Smooth muscle cell (in vitro differentiated cells): ENCODE results near the gene CHCHD5. TPM values are rescaled to one million over a fixed set of nuclear protein-coding genes. Genes with fewer than 3 reads are reported as not detected.
"Not testable (repeated sequence)": the region's sequence is repeated elsewhere in the genome, so short reads cannot be mapped to it uniquely, and the experiment has no call there.

Experiments used
- DNase-seq: peaks from one replicate; lab custom pipeline; 2025; ENCODE audit not compliant: unreplicated experiment; lab: John Stamatoyannopoulos, UW
- H2AFZ ChIP-seq: fragments of 200-600 bp; sonication (generic); 2 replicates; pipeline ENCODE4 v1.6.0; 2016; ENCODE audit warnings: antibody characterized with exemption, low read depth, mild to moderate bottlenecking
- H3F3A ChIP-seq: fragments of 200-600 bp; sonication (generic); 2 replicates; pipeline ENCODE4 v1.6.0; 2017; ENCODE audit warnings: antibody characterized with exemption, low read depth
- H3K27ac ChIP-seq: fragments of 200-600 bp; sonication (generic); 2 replicates; pipeline ENCODE4 v1.5.1; 2016; ENCODE audit warnings: low read depth, mild to moderate bottlenecking
- H3K27me3 ChIP-seq: fragments of 200-600 bp; sonication (generic); 2 replicates; pipeline ENCODE4 v1.6.1; 2016; ENCODE audit warnings: low read depth, mild to moderate bottlenecking
- H3K36me3 ChIP-seq: fragments of 200-600 bp; sonication (generic); 2 replicates; pipeline ENCODE4 v1.5.1; 2016; ENCODE audit warnings: low read depth
- H3K4me1 ChIP-seq: fragments of 200-600 bp; sonication (generic); 2 replicates; pipeline ENCODE4 v1.5.1; 2016; ENCODE audit warnings: low read depth
- H3K4me2 ChIP-seq: fragments of 200-600 bp; sonication (generic); 2 replicates; pipeline ENCODE4 v1.6.0; 2016; ENCODE audit warnings: mild to moderate bottlenecking
- H3K4me3 ChIP-seq: fragments of 200-600 bp; sonication (generic); 2 replicates; pipeline ENCODE4 v1.5.1; 2016; ENCODE audit warnings: mild to moderate bottlenecking
- H3K79me2 ChIP-seq: fragments of 200-600 bp; sonication (generic); 2 replicates; pipeline ENCODE4 v1.6.0; 2016; ENCODE audit warnings: low read depth, mild to moderate bottlenecking
- H3K9ac ChIP-seq: fragments of 200-600 bp; sonication (generic); 2 replicates; pipeline ENCODE4 v1.6.0; 2016; ENCODE audit warnings: low read depth
- H3K9me3 ChIP-seq: fragments of 200-600 bp; sonication (generic); replicated peaks from 2 replicates; pipeline ENCODE4 v1.5.1; 2016; ENCODE audit warnings: low read depth
- H4K20me1 ChIP-seq: fragments of 200-600 bp; sonication (generic); 2 replicates; pipeline ENCODE4 v1.6.0; 2016; ENCODE audit warnings: low read depth
- CTCF ChIP-seq: fragments of 200-600 bp; sonication (generic); IDR thresholded peaks from 2 replicates; pipeline ENCODE4 v1.5.1; 2017; ENCODE audit warnings: borderline replicate concordance, mild to moderate bottlenecking, antibody characterized with exemption; ENCODE audit not compliant: insufficient read depth, poor library complexity, severe bottlenecking
- WGBS: methylation state at CpG from one replicate; pipeline ENCODE4 v1.1.7; 2016; ENCODE audit warnings: low lambda C conversion rate; 5-methylcytosine and 5-hydroxymethylcytosine counted together
- polyA plus RNA-seq: library from polyadenylated mRNA; unstranded; fragments of >200 nt; fragmentation: Nextera tagmentation; extraction: Ambion mirVana; gene quantifications from 2 replicates; pipeline ENCODE4 v1.2.1, GENCODE V29; 2016
- total RNA-seq: library from RNA; depleted of rRNA; stranded (reverse); fragments of >200 nt; gene quantifications from 2 replicates; pipeline ENCODE4 v1.2.3, GENCODE V29; 2014

The CHCHD5 gene, protein sequence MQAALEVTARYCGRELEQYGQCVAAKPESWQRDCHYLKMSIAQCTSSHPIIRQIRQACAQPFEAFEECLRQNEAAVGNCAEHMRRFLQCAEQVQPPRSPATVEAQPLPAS
- total RNA-seq: 11.2 and 14.3 TPM in 2 replicates
- 56.4 and 67.6 TPM in 2 replicates for polyA plus RNA-seq

- peak; percentile 22 for TF ChIP-seq CTCF
- WGBS: 2% methylated on average over 51 of the region's 54 CpGs
- peak within 1 kb of the TSS; percentile 96 for H2AFZ ChIP-seq
- H4K20me1 ChIP-seq: no peaks in the 10 kb centered on the region
- peak; percentile 71 for DNase-seq
- no peaks in the 10 kb centered on the region for H3K27me3 ChIP-seq
- peak within 1 kb of the TSS; percentile 93 for H3K27ac ChIP-seq
- H3K4me1 ChIP-seq: peaks cover 9% of the 10 kb centered on the region
- peaks cover 14% of the 10 kb centered on the region for H3F3A ChIP-seq
- H3K9ac ChIP-seq: peak within 1 kb of the TSS; percentile 91
- H3K4me2 ChIP-seq: peak within 1 kb of the TSS; percentile 95
- peak within 1 kb of the TSS; percentile 75 for H3K4me3 ChIP-seq
- no peaks in the 10 kb centered on the region for H3K36me3 ChIP-seq
- H3K79me2 ChIP-seq: no peaks in the 10 kb centered on the region
- no peaks in the 10 kb centered on the region for H3K9me3 ChIP-seq
Measured at GRCh38 chr2:112584134-112584890, at the start of gene CHCHD5. TSS of gene CHCHD5 (plus strand) at chr2:112584609. CDS start at chr2:112584648, 39 bp downstream.

DNA sequence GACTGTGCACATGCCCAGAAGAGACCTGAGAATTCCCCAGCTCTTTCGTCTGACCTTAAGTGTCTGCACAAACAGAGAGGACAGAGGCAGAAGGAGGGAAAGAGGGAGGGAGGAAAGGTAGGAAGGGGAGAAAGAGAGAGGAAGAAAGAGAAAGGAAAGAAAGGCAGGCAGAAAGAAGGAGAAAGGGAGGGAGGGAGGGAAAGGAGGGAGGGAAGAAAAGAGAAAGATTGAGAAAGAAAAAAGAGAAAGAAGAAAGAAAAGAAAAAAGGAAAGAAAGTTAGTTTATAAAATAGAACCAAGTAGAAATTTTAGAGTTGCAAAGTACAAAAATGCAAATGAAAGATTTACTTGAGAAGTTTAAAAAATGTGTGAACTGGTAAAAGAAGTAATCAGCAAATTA lies 49.6 kb upstream of the CHCHD5 start:
- Histone ChIP-seq H3K36me3 (no peaks in the 10 kb centered on the region), H3K9me3 (no peaks in the 10 kb centered on the region), H3K27me3 (no peaks in the 10 kb centered on the region), H2AFZ (no peak overlapping the region), H3K4me2 (no peak overlapping the region), H3K4me3 (no peak overlapping the region), H3K27ac (no peak overlapping the region), H3K9ac (no peak overlapping the region), H4K20me1 (no peaks in the 10 kb centered on the region), H3F3A (peaks cover 3% of the 10 kb centered on the region), H3K4me1 (no peaks in the 10 kb centered on the region), H3K79me2 (no peaks in the 10 kb centered on the region)
- DNase-seq: no peak
- 72% methylated on average over 1 of the region's 1 CpG for WGBS
- TF ChIP-seq CTCF: no peak

DNA sequence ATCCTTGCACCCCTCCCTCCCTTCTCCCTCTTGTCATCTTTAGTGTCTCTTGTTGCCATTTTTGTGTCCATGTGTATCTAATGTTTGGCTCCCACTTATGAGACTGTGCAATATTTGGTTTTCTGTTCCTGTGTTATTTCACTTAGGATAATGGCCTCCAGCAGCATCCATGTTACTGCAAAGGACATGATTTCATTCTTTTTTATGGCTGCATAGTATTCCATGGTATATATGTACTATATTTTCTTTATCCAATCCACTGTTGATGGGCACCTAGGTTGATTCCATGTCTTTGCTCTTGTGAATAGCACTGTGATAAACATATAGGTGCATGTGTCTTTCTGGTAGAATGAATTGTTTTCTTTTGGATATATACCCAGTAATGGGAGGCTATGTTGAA lies 47.7 kb upstream of the CHCHD5 start:
- H3K36me3 ChIP-seq, H3F3A ChIP-seq, H3K9ac ChIP-seq, H3K4me3 ChIP-seq, H2AFZ ChIP-seq, DNase-seq, H3K27ac ChIP-seq, H3K4me2 ChIP-seq, H3K27me3 ChIP-seq, H3K4me1 ChIP-seq, H3K9me3 ChIP-seq, H3K79me2 ChIP-seq, H4K20me1 ChIP-seq: not testable (repeated sequence)

GRCh38 chr2:112539306-112539705 lies 45.1 kb upstream of the CHCHD5 start:
- Histone ChIP-seq H3K4me2 (no peak overlapping the region), H3K27me3 (no peaks in the 10 kb centered on the region), H3K36me3 (no peaks in the 10 kb centered on the region), H3K4me3 (no peak overlapping the region), H4K20me1 (no peaks in the 10 kb centered on the region), H3K9me3 (no peaks in the 10 kb centered on the region), H3K4me1 (peaks cover 14% of the 10 kb centered on the region), H3K27ac (no peak overlapping the region), H3K9ac (no peak overlapping the region), H3K79me2 (peaks cover 18% of the 10 kb centered on the region), H3F3A (peaks cover 8% of the 10 kb centered on the region), H2AFZ (no peak overlapping the region)
- no peak for TF ChIP-seq CTCF
- 73% methylated on average over 2 of the region's 2 CpGs for WGBS
- no peak for DNase-seq
